Thoracic aorta (tissue), 2 donors: ENCODE results near the gene LDLRAD2. TPM values are rescaled to one million over a fixed set of nuclear protein-coding genes. Genes with fewer than 3 reads are reported as not detected.

Source experiments
- ATAC-seq: fragments of 150-250 bp; one replicate; pipeline ENCODE4 v1.8.0; 2017; ENCODE audit warnings: low read depth; ENCODE audit not compliant: insufficient number of reproducible peaks, low FRiP score
- DNase-seq: peaks from one replicate; pipeline ENCODE4 v3.0.0-alpha.2; 2020; ENCODE audit warnings: low spot score
- H3K27ac ChIP-seq, 2 donors: fragments of 200-600 bp; sonication (generic); 1 replicate in 1 of 2; 2 replicates in 1 of 2; pipeline ENCODE4 v1.5.1; 2016; ENCODE audit warnings: mild to moderate bottlenecking in 2 of 2, moderate library complexity in 2 of 2
- H3K27me3 ChIP-seq: fragments of 200-600 bp; sonication (generic); replicated peaks from 2 replicates; pipeline ENCODE4 v1.6.0; 2016; ENCODE audit warnings: mild to moderate bottlenecking; ENCODE audit not compliant: insufficient read depth
- H3K36me3 ChIP-seq: fragments of 200-600 bp; sonication (generic); one replicate; pipeline ENCODE4 v1.5.1; 2016
- H3K4me1 ChIP-seq, 2 donors: fragments of 200-600 bp; sonication (generic); 1 replicate in 1 of 2; 2 replicates in 1 of 2; pipeline versions ENCODE4 v1.5.1 to v1.6.0; 2016; ENCODE audit warnings: low read depth in 2 of 2, mild to moderate bottlenecking in 1 of 2; ENCODE audit not compliant: control insufficient read depth in 1 of 2
- H3K4me3 ChIP-seq: fragments of 200-600 bp; sonication (generic); 2 replicates; pipeline ENCODE4 v1.5.1; 2016; ENCODE audit warnings: mild to moderate bottlenecking
- H3K9me3 ChIP-seq: fragments of 200-600 bp; sonication (generic); 2 replicates; pipeline ENCODE4 v1.5.1; 2016
- CTCF ChIP-seq: fragments of 200-600 bp; sonication (generic); IDR thresholded peaks from one replicate; pipeline ENCODE4 v1.5.1; 2019; ENCODE audit warnings: antibody characterized with exemption
- total RNA-seq, 2 donors: library from RNA; depleted of rRNA; stranded (reverse); fragments of >200 nt; gene quantifications; one replicate each; pipeline versions ENCODE4 v1.1.0 to v1.2.3, GENCODE V29; 2016

Gene LDLRAD2
- total RNA-seq, 2 donors from 2014 or later = 0.27 TPM; not detected in 1

- ATAC-seq = no peak
- Histone ChIP-seq H3K9me3 (no peaks in the 10 kb centered on the region), H3K36me3 (peaks cover 93% of the 10 kb centered on the region), H3K27me3 (no peaks in the 10 kb centered on the region), H3K4me3 (no peak overlapping the region), H3K4me1 (no peaks in the 10 kb centered on the region), H3K27ac (no peak overlapping the region)
- TF ChIP-seq CTCF = no peak
- DNase-seq = no peak
Measured at GRCh38 chr1:21852282-21853130, 40.4 kb downstream of the LDLRAD2 start.

GRCh38 chr1:21853131-21853427, 41.0 kb downstream of the LDLRAD2 start:
- H3K4me1 ChIP-seq = no peaks in the 10 kb centered on the region
- ATAC-seq (no peak), DNase-seq (no peak)
- H3K27me3 ChIP-seq = no peaks in the 10 kb centered on the region
- no peak overlapping the region for H3K27ac ChIP-seq
- TF ChIP-seq CTCF = no peak
- H3K9me3 ChIP-seq = no peaks in the 10 kb centered on the region
- no peak overlapping the region for H3K4me3 ChIP-seq
- peaks cover 91% of the 10 kb centered on the region for H3K36me3 ChIP-seq

- ATAC-seq = no peak
- TF ChIP-seq CTCF = no peak
- no peak overlapping the region for H3K27ac ChIP-seq
Measured at GRCh38 chr1:21854090-21854750, 42.2 kb downstream of the LDLRAD2 start.

GRCh38 chr1:21854751-21855131, 42.7 kb downstream of the LDLRAD2 start:
- H3K36me3 ChIP-seq = peaks cover 94% of the 10 kb centered on the region
- no peak overlapping the region for H3K27ac ChIP-seq
- no peaks in the 10 kb centered on the region for H3K4me1 ChIP-seq
- no peak for DNase-seq
- no peaks in the 10 kb centered on the region for H3K27me3 ChIP-seq
- no peak overlapping the region for H3K4me3 ChIP-seq
- no peak for TF ChIP-seq CTCF
- H3K9me3 ChIP-seq = no peaks in the 10 kb centered on the region
- no peak for ATAC-seq

More at GRCh38 chr1:21854090-21854750, 42.2 kb downstream of the LDLRAD2 start:
- peaks cover 91% of the 10 kb centered on the region for H3K36me3 ChIP-seq
- H3K27me3 ChIP-seq = no peaks in the 10 kb centered on the region
- no peaks in the 10 kb centered on the region for H3K4me1 ChIP-seq
- no peaks in the 10 kb centered on the region for H3K9me3 ChIP-seq
- DNase-seq = no peak
- no peak overlapping the region for H3K4me3 ChIP-seq

GRCh38 chr1:21855257-21856096, 43.4 kb downstream of the LDLRAD2 start:
- DNase-seq (no peak), ATAC-seq (no peak)
- Histone ChIP-seq H3K36me3 (peaks cover 94% of the 10 kb centered on the region), H3K9me3 (no peaks in the 10 kb centered on the region), H3K27ac (no peak overlapping the region), H3K4me3 (no peak overlapping the region), H3K4me1 (no peaks in the 10 kb centered on the region), H3K27me3 (no peaks in the 10 kb centered on the region)
- TF ChIP-seq CTCF = no peak
